HG03342 (cell line): Measurements from ENCODE around the gene NACC1.

Experiments used
- ATAC-seq: cut with Tn5 transposase; IDR thresholded peaks from one replicate; pipeline ENCODE4 v1.9.1; 2021; ENCODE audit warnings: mild to moderate bottlenecking, moderate library complexity; ENCODE audit not compliant: unreplicated experiment

NACC1 gene

GRCh38 chr19:13087795-13088537 lies 30.1 kb upstream of the NACC1 start:
- ATAC-seq, result no peak

GRCh38 chr19:13089139-13089856 lies 28.8 kb upstream of the NACC1 start:
- no peak for ATAC-seq

GRCh38 chr19:13089857-13090507 lies 28.1 kb upstream of the NACC1 start:
- no peak for ATAC-seq

GRCh38 chr19:13090511-13091231 lies 27.4 kb upstream of the NACC1 start:
- no peak for ATAC-seq

GRCh38 chr19:13091400-13092157 lies 26.5 kb upstream of the NACC1 start:
- no peak for ATAC-seq

DNA sequence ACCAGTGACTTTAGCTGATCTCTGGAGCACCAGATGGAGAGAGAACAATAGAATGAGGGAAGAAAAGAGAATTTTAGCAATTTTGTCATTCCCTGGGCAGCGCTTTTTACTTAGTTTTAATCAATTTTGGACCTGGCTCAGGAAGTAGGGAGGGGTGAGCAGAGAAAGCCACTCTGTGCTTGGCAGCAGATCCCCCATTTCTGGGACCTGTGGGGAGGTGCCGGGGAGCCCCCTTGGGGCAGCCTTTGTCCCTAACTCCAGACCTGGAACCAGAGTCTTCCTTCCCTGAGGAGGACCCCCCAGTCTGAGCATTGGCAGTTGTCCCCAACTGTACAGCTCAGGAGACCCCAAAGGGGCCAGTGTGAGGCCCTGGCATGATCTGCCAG lies 25.9 kb upstream of the NACC1 start:
- no peak for ATAC-seq

DNA sequence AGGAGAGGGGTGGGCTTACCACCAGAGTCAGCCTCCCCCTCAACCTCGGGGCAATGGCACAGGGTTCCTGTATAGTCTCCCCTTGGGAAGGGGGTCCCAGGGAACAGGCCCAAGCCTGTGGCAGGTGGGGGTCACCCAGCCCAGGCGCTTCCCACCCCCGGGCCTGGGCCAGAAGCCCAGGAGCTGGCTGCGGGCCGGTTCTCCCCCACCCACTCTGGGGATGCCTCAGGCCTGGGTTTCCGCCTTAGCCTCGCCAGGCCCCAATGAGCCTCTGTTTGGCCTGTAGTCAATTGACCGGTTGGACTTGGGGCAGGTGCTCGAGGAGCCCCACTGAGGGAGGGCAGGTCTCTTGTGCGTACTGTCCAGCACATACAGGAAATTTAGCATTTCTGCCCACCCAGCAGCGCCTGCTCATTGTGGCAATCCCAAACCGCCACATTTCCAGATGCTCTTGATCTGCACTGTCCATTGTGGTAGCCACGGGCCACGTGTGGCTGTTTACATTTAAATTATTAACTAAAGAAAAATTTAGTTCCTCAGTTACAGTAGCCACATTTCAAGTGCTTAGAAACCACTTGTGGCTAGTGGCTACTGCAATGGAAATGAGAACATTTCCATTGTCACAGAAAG lies 25.3 kb upstream of the NACC1 start:
- ATAC-seq, result no peak

GRCh38 chr19:13093407-13094105 lies 24.5 kb upstream of the NACC1 start:
- ATAC-seq, result peak; percentile 54

- ATAC-seq, result no peak
Measured at GRCh38 chr19:13094106-13094504, 24.0 kb upstream of the NACC1 start.

DNA sequence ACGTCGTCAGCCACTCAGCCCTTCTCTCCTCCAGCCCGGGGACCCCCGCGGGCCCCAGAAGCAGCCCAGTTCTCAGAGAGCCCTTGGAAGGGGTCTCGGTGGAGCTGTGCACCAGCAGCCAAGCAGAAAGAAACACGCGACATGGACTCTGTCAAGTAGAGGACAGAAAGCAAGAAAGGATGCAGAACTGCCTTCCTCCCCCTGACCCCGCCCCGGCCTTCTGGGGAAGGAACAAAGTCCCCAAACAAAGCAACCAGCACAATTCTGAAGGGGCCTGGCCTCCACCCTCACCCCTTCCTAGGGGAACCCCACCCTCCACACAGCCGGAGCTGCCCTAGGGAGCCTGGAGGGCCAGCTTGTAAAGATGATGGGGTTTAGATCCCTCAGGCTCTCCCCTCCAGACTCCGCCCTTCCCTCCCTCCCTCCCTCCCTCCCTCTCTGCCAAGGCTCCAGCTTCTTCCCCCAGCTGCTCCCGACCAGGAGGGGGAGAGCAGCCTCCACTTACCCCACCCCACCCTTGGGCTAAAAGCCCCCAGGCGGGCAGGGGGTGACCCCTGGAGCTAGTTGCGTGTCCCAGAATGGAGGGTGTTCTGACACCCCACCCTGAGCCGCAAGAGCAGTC lies 23.2 kb upstream of the NACC1 start:
- no peak for ATAC-seq

DNA sequence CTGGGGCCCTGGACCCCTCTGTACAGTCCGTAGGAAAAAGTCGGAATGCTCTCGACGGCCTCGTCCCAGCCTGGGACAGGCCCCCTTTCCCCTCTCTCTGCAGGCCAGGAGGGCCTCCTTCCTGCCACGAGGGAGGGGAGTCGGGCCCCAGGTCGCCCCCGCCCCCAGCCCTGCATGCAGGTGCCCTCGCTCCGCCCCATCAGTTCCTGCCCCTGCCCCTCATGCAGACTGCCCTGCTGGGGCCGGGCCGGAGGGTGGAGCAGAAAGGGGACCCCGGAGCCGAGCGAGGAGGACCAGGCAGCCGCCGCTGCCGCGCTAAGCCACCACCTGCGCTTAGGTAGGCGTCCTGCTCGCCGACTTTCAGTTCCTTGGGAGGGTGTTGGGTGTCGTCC lies 22.7 kb upstream of the NACC1 start:
- no peak for ATAC-seq

- no peak for ATAC-seq
Measured at GRCh38 chr19:13095934-13096927, 21.8 kb upstream of the NACC1 start.

GRCh38 chr19:13097033-13097462 lies 21.0 kb upstream of the NACC1 start:
- ATAC-seq, result no peak

DNA sequence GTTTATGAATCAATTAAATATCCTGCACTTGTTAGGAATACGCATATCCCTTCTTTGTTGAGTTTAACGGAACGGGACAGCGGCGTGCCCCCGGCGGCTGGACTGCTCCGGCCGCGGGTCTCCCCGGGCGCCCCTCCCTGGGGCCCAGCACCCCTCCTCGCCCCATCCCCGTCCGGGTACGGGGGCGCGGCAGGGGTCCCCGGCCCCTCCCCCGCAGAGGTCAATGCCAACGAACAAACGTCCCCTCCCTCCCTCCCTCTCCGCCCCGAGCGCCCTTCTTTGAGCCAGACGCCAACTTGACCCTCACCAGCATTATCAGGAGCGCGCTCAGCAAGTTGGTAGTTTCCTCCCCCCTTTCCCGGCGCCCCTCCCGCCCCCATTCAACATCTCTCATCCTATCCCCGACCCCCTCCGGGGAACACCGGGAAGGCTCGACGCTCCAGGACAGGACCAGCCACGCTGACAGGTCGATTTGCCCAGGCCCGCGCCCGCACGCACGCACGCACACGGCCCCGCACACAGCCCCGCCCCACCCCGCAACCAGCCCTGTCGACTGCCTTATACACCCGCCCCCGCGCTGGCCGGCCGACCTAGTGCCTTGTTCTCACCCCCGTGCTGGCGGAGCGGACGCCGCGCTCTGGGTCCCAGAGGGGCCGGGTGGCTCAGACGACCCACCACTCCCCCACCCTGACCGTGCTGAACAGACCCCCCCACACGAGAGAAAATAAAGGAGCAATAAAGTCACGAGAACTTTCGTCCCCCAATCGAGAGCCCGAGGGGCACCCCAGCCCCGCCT lies 20.4 kb upstream of the NACC1 start:
- no peak for ATAC-seq

DNA sequence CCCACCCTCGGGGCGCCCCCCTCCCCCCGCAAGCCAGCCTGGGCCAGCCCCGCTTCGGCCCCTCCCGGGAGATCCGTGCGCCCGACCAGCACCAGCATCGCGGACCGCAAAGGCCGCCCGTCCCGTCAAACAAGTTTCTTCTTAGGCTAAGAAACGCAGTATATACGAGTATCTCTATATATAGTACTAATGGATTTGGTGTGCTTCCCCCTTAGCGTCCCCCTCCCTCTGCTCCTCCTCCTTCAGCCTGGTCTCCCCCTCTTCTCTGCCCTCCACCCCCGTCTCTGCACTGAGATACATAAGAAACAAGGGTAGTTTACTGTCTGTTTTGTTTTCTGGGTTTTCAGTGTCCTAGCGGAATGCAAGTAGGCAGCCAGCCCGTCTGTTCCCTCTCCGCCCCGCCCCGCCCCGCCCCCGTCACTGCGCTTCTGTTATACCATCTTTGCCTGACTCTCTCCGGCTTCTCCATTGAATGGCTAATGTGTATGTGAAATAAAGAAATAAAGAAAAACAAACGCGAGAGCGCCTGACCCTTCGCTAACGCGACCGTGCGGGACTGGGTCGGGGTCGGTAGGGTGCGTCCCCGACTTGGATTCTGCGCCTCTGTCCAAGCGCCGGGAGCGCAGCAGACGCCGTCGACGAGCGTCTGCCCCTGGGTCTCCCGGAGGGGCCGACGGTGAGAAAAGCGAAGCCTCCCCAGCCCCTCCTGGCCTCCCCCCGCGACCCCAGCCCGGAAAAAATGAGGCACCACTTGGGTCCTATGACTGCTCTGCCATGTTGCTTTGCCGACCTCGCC lies 19.6 kb upstream of the NACC1 start:
- ATAC-seq, result no peak
